Measurements from ENCODE around the gene RAB6B.

Gene RAB6B

GRCh38 chr3:133872161-133872560, 23.5 kb downstream of the RAB6B start:
- no peak for TF ChIP-seq BACH2 (CRISPR knock-in tag; IDR thresholded peaks at IDR 0.05; ENCODE audit: borderline replicate concordance)
- TF ChIP-seq RARB (CRISPR knock-in tag; IDR thresholded peaks at IDR 0.05) = no peak
- TF ChIP-seq POU6F1 (CRISPR knock-in tag; IDR thresholded peaks at IDR 0.05; ENCODE audit: borderline replicate concordance, low read depth) = no peak
- TF ChIP-seq ZFP3 (CRISPR knock-in tag; IDR thresholded peaks at IDR 0.05) = no peak
- no peak for TF ChIP-seq TCF4 (CRISPR knock-in tag; IDR thresholded peaks at IDR 0.05; ENCODE audit: borderline replicate concordance)
- TF ChIP-seq ZNF70 (CRISPR knock-in tag; IDR thresholded peaks at IDR 0.05) = no peak
- TF ChIP-seq TSHZ2 (CRISPR knock-in tag; IDR thresholded peaks at IDR 0.05) = no peak
- no peak for TF ChIP-seq CREB5 (CRISPR knock-in tag; IDR thresholded peaks at IDR 0.05; ENCODE audit: low read depth)
- no peak for ATAC-seq

- no peak for TF ChIP-seq TSHZ2 (CRISPR knock-in tag; IDR thresholded peaks at IDR 0.05)
- no peak for TF ChIP-seq ZNF8 (CRISPR knock-in tag; IDR thresholded peaks at IDR 0.05)
- TF ChIP-seq POU6F1 (CRISPR knock-in tag; IDR thresholded peaks at IDR 0.05; ENCODE audit: borderline replicate concordance, low read depth) = no peak
- TF ChIP-seq PPARA (CRISPR knock-in tag; IDR thresholded peaks at IDR 0.05; ENCODE audit: borderline replicate concordance) = no peak
- TF ChIP-seq GLIS3 (CRISPR knock-in tag; IDR thresholded peaks at IDR 0.05) = no peak
- no peak for TF ChIP-seq ZFP30 (CRISPR knock-in tag; IDR thresholded peaks at IDR 0.05)
- no peak for TF ChIP-seq TOX (CRISPR knock-in tag; IDR thresholded peaks at IDR 0.05; ENCODE audit: borderline replicate concordance)
- TF ChIP-seq ZNF565 (CRISPR knock-in tag; conservative IDR thresholded peaks at IDR 0.05; ENCODE audit: low read depth) = no peak
- no peak for TF ChIP-seq OSR1 (CRISPR knock-in tag; IDR thresholded peaks at IDR 0.05)
- TF ChIP-seq CSDC2 (CRISPR knock-in tag; IDR thresholded peaks at IDR 0.05) = no peak
- TF ChIP-seq ARNTL (CRISPR knock-in tag; IDR thresholded peaks at IDR 0.05; ENCODE audit: borderline replicate concordance, low read depth) = no peak
- no peak for TF ChIP-seq ZFP3 (CRISPR knock-in tag; IDR thresholded peaks at IDR 0.05)
- TF ChIP-seq CSRNP3 (CRISPR knock-in tag; IDR thresholded peaks at IDR 0.05) = no peak
- no peak for TF ChIP-seq ZNF70 (CRISPR knock-in tag; IDR thresholded peaks at IDR 0.05)
- TF ChIP-seq ESRRG (CRISPR knock-in tag; IDR thresholded peaks at IDR 0.05) = no peak
- ATAC-seq = no peak
These were observed 24.2 kb downstream of the RAB6B start for GRCh38 chr3:133871368-133872090.

Measured in SK-N-SH treated with all-trans-retinoic acid at 6 μM for 48 hours (cell line).